Suprapubic skin (tissue), 4 donors: ENCODE data around the gene THOC1.

Experiments
- CTCF ChIP-seq, 2 donors: fragments of 200-600 bp in 1 of 2; fragments of 450-650 bp in 1 of 2; sonication (generic) in 1 of 2; IDR thresholded peaks; one replicate each; pipeline ENCODE4 v1.5.1; 2016 to 2019; ENCODE audit warnings: antibody characterized with exemption in 2 of 2, mild to moderate bottlenecking in 1 of 2, moderate library complexity in 1 of 2
- POLR2A ChIP-seq, 2 donors: fragments of 450-650 bp; IDR thresholded peaks; one replicate each; pipeline ENCODE4 v1.6.1; 2017; ENCODE audit warnings: antibody characterized with exemption in 2 of 2, mild to moderate bottlenecking in 2 of 2, moderate library complexity in 2 of 2
- POLR2AphosphoS5 ChIP-seq, 3 donors: sonication (generic); formaldehyde crosslinking; IDR thresholded peaks; one replicate each; pipeline ENCODE4 v1.6.1; 2017; ENCODE audit warnings: antibody characterized with exemption in 3 of 3

- TF ChIP-seq POLR2AphosphoS5 (IDR thresholded peaks at IDR 0.05) (no peak), POLR2A (IDR thresholded peaks at IDR 0.05) (no peak), CTCF (IDR thresholded peaks at IDR 0.05) (no peak)
These were observed 37.2 kb upstream of the THOC1 start for GRCh38 chr18:305003-305501.
